Measurements from ENCODE around the gene IGFL3.

The IGFL3 gene

GRCh38 chr19:46160233-46160775 lies 35.8 kb upstream of the IGFL3 start:
- Histone ChIP-seq H3K27ac (ENCODE audit: low read depth, low read length, poor library complexity, severe bottlenecking) (no peak overlapping the region), H3K4me1 (ENCODE audit: insufficient read depth, low read length, severe bottlenecking) (no peaks in the 10 kb centered on the region), H4K20me1 (ENCODE audit: insufficient read depth, low read length) (no peaks in the 10 kb centered on the region), H3K27me3 (ENCODE audit: insufficient read depth, low read length) (no peaks in the 10 kb centered on the region), H3K4me2 (ENCODE audit: low read length) (no peak overlapping the region), H3F3A (ENCODE audit: insufficient read depth, low read length) (no peaks in the 10 kb centered on the region), H2AFZ (ENCODE audit: low read length) (no peak overlapping the region), H3K36me3 (ENCODE audit: insufficient read depth, low read length) (no peaks in the 10 kb centered on the region), H3K9me2 (ENCODE audit: low read depth, low read length) (no peaks in the 10 kb centered on the region), H3K79me2 (ENCODE audit: insufficient read depth, low read length) (no peaks in the 10 kb centered on the region), H3K9ac (ENCODE audit: low read length) (no peak overlapping the region), H3K9me3 (ENCODE audit: low read length) (no peaks in the 10 kb centered on the region; the same call in 1 of the 2 replicates), H3K4me3 (ENCODE audit: low read depth, low read length, poor library complexity, severe bottlenecking) (no peak overlapping the region)
- TF ChIP-seq EZH2 (IDR thresholded peaks at IDR 0.05; ENCODE audit: borderline replicate concordance, low read length) (no peak), CTCF (IDR thresholded peaks at IDR 0.05; ENCODE audit: low read length) (no peak)

GRCh38 chr19:46159418-46160232 lies 35.1 kb upstream of the IGFL3 start:
- H3K9me2 ChIP-seq (ENCODE audit: low read depth, low read length): no peaks in the 10 kb centered on the region
- H4K20me1 ChIP-seq (ENCODE audit: insufficient read depth, low read length): no peaks in the 10 kb centered on the region
- H3F3A ChIP-seq (ENCODE audit: insufficient read depth, low read length): no peaks in the 10 kb centered on the region
- no peak overlapping the region for H3K4me2 ChIP-seq (ENCODE audit: low read length)
- H2AFZ ChIP-seq (ENCODE audit: low read length): no peak overlapping the region
- H3K36me3 ChIP-seq (ENCODE audit: insufficient read depth, low read length): no peaks in the 10 kb centered on the region
- no peaks in the 10 kb centered on the region for H3K4me1 ChIP-seq (ENCODE audit: insufficient read depth, low read length, severe bottlenecking)
- H3K9ac ChIP-seq (ENCODE audit: low read length): no peak overlapping the region
- no peaks in the 10 kb centered on the region; the same call in 1 of the 2 replicates for H3K9me3 ChIP-seq (ENCODE audit: low read length)
- peaks cover 4% of the 10 kb centered on the region; the same call in 1 of the 2 replicates for H3K27me3 ChIP-seq (ENCODE audit: insufficient read depth, low read length)
- H3K27ac ChIP-seq (ENCODE audit: low read depth, low read length, poor library complexity, severe bottlenecking): no peak overlapping the region
- no peak overlapping the region for H3K4me3 ChIP-seq (ENCODE audit: low read depth, low read length, poor library complexity, severe bottlenecking)
- TF ChIP-seq CTCF (IDR thresholded peaks at IDR 0.05; ENCODE audit: low read length): no peak
- TF ChIP-seq EZH2 (IDR thresholded peaks at IDR 0.05; ENCODE audit: borderline replicate concordance, low read length): no peak
- no peaks in the 10 kb centered on the region for H3K79me2 ChIP-seq (ENCODE audit: insufficient read depth, low read length)

- Histone ChIP-seq H3K9ac (ENCODE audit: low read length) (no peak overlapping the region), H3K9me3 (ENCODE audit: low read length) (no peaks in the 10 kb centered on the region), H3K4me2 (ENCODE audit: low read length) (no peak overlapping the region), H2AFZ (ENCODE audit: low read length) (no peak overlapping the region), H3F3A (ENCODE audit: insufficient read depth, low read length) (no peaks in the 10 kb centered on the region), H3K27me3 (ENCODE audit: insufficient read depth, low read length) (peaks cover 5% of the 10 kb centered on the region; the same call in 1 of the 2 replicates), H3K4me1 (ENCODE audit: insufficient read depth, low read length, severe bottlenecking) (no peaks in the 10 kb centered on the region), H3K4me3 (ENCODE audit: low read depth, low read length, poor library complexity, severe bottlenecking) (no peak overlapping the region), H3K9me2 (ENCODE audit: low read depth, low read length) (no peaks in the 10 kb centered on the region), H3K79me2 (ENCODE audit: insufficient read depth, low read length) (no peaks in the 10 kb centered on the region), H3K36me3 (ENCODE audit: insufficient read depth, low read length) (no peaks in the 10 kb centered on the region), H3K27ac (ENCODE audit: low read depth, low read length, poor library complexity, severe bottlenecking) (no peak overlapping the region), H4K20me1 (ENCODE audit: insufficient read depth, low read length) (no peaks in the 10 kb centered on the region)
- TF ChIP-seq CTCF (IDR thresholded peaks at IDR 0.05; ENCODE audit: low read length) (no peak), EZH2 (IDR thresholded peaks at IDR 0.05; ENCODE audit: borderline replicate concordance, low read length) (no peak)
These were observed 30.7 kb upstream of the IGFL3 start for GRCh38 chr19:46155237-46155636.
